Mesenchymal stem cell (in vitro differentiated cells and primary cell): Measurements from ENCODE around the gene AFF2.

ENCODE experiments used
- DNase-seq: peaks from one replicate; pipeline ENCODE4 v3.0.0-alpha.2; 2013
- H2AFZ ChIP-seq: one replicate; pipeline ENCODE4 v1.6.1; 2013; ENCODE audit warnings: low read depth, mild to moderate bottlenecking, control low read depth, inconsistent platforms, low read length, moderate library complexity
- H2AK5ac ChIP-seq: 2 replicates; pipeline ENCODE4 v1.6.1; 2013; ENCODE audit warnings: low read length, moderate library complexity, mild to moderate bottlenecking, inconsistent platforms; ENCODE audit not compliant: severe bottlenecking
- H2BK120ac ChIP-seq: one replicate; pipeline ENCODE4 v1.6.1; 2013; ENCODE audit warnings: low read depth, mild to moderate bottlenecking, inconsistent platforms, low read length, moderate library complexity
- H2BK12ac ChIP-seq, 2 experiments: one replicate each; pipeline ENCODE4 v1.6.1; 2013; ENCODE audit warnings: inconsistent platforms in 2 of 2, low read length in 2 of 2, mild to moderate bottlenecking in 2 of 2, moderate library complexity in 2 of 2, control low read depth in 1 of 2
- H2BK15ac ChIP-seq: one replicate; pipeline ENCODE4 v1.6.1; 2013; ENCODE audit warnings: mild to moderate bottlenecking, low read depth, inconsistent platforms; ENCODE audit not compliant: poor library complexity, severe bottlenecking
- H2BK5ac ChIP-seq: 2 replicates; pipeline ENCODE4 v1.6.1; 2013; ENCODE audit warnings: low read depth, mild to moderate bottlenecking, low read length, control low read depth, inconsistent platforms; ENCODE audit not compliant: poor library complexity, severe bottlenecking
- H3K14ac ChIP-seq, 2 experiments: one replicate each; pipeline ENCODE4 v1.6.1; 2013; ENCODE audit warnings: inconsistent platforms in 2 of 2, low read length in 2 of 2, control low read depth in 1 of 2, mild to moderate bottlenecking in 1 of 2, moderate library complexity in 1 of 2
- H3K18ac ChIP-seq, 2 experiments: one replicate each; pipeline ENCODE4 v1.6.1; 2013; ENCODE audit warnings: inconsistent platforms in 2 of 2, low read length in 2 of 2, control low read depth in 1 of 2, low read depth in 1 of 2, mild to moderate bottlenecking in 1 of 2
- H3K23ac ChIP-seq, 2 experiments: one replicate each; pipeline ENCODE4 v1.6.1; 2013; ENCODE audit warnings: inconsistent platforms in 2 of 2, low read length in 2 of 2, mild to moderate bottlenecking in 2 of 2, moderate library complexity in 2 of 2, control low read depth in 1 of 2
- H3K27ac ChIP-seq: 2 replicates; pipeline ENCODE4 v1.5.1; 2013; ENCODE audit warnings: mild to moderate bottlenecking, moderate library complexity, low read length, control low read depth, inconsistent platforms; ENCODE audit not compliant: poor library complexity, severe bottlenecking
- H3K27me3 ChIP-seq, 2 experiments: 2 replicates each; pipeline versions ENCODE4 v1.6.1 to v1.7.0; 2013; ENCODE audit warnings: low read length in 2 of 2, mild to moderate bottlenecking in 2 of 2, moderate library complexity in 2 of 2, control low read depth in 1 of 2, inconsistent platforms in 1 of 2; ENCODE audit not compliant: control insufficient read depth in 1 of 2, insufficient read depth in 1 of 2
- H3K36me3 ChIP-seq, 2 experiments: 2 replicates each; pipeline versions ENCODE4 v1.6.1 to v1.7.0; 2013; ENCODE audit warnings: low read length in 2 of 2, control low read depth in 1 of 2, inconsistent platforms in 1 of 2, low read depth in 1 of 2, mild to moderate bottlenecking in 1 of 2; ENCODE audit not compliant: insufficient read depth in 2 of 2, control insufficient read depth in 1 of 2
- H3K4ac ChIP-seq, 2 experiments: one replicate each; pipeline ENCODE4 v1.6.1; 2013; ENCODE audit warnings: inconsistent platforms in 2 of 2, low read length in 2 of 2, mild to moderate bottlenecking in 2 of 2, moderate library complexity in 2 of 2, control low read depth in 1 of 2, low read depth in 1 of 2
- H3K4me1 ChIP-seq: 2 replicates; pipeline ENCODE4 v1.6.1; 2013; ENCODE audit warnings: low read depth, low read length, control low read depth; ENCODE audit not compliant: control insufficient read depth, insufficient read depth
- H3K4me2 ChIP-seq: 2 replicates; pipeline ENCODE4 v1.6.1; 2013; ENCODE audit warnings: low read length, mild to moderate bottlenecking, inconsistent platforms; ENCODE audit not compliant: poor library complexity, severe bottlenecking
- H3K4me3 ChIP-seq, 2 experiments: 2 replicates each; pipeline versions ENCODE4 v1.5.1 to v1.7.0; 2013; ENCODE audit warnings: low read length in 2 of 2, mild to moderate bottlenecking in 2 of 2, control low read depth in 1 of 2, low read depth in 1 of 2; ENCODE audit not compliant: insufficient read depth in 1 of 2
- H3K79me1 ChIP-seq: replicated peaks from 2 replicates; pipeline ENCODE4 v1.6.1; 2013; ENCODE audit warnings: mild to moderate bottlenecking, control low read depth, low read length, inconsistent platforms; ENCODE audit not compliant: poor library complexity, severe bottlenecking
- H3K9ac ChIP-seq: 2 replicates; pipeline ENCODE4 v1.7.0; 2013; ENCODE audit warnings: mild to moderate bottlenecking, low read length, moderate library complexity
- H3K9me3 ChIP-seq: 2 replicates; pipeline ENCODE4 v1.7.0; 2013; ENCODE audit warnings: mild to moderate bottlenecking, low read length; ENCODE audit not compliant: control insufficient read depth
- H4K8ac ChIP-seq: one replicate; pipeline ENCODE4 v1.6.1; 2013; ENCODE audit warnings: inconsistent platforms, mild to moderate bottlenecking, low read length, moderate library complexity
- H4K91ac ChIP-seq: one replicate; pipeline ENCODE4 v1.6.1; 2013; ENCODE audit warnings: mild to moderate bottlenecking, low read length, inconsistent platforms
- WGBS: methylation state at CpG from one replicate; pipeline ENCODE4 v1.1.7; 2013; ENCODE audit warnings: mixed read lengths; 5-methylcytosine and 5-hydroxymethylcytosine counted together

Gene AFF2

GRCh38 chrX:148672517-148672916, 172.1 kb downstream of the AFF2 start:
- H3K23ac ChIP-seq = no peak overlapping the region
- H3K4me1 ChIP-seq = no peaks in the 10 kb centered on the region
- no peaks in the 10 kb centered on the region for H3K36me3 ChIP-seq
- no peaks in the 10 kb centered on the region for H3K27me3 ChIP-seq
- H2BK15ac ChIP-seq = no peak overlapping the region
- no peak overlapping the region for H2BK5ac ChIP-seq
- no peak overlapping the region for H3K4me3 ChIP-seq
- no peak overlapping the region for H3K14ac ChIP-seq
- no peak overlapping the region for H3K27ac ChIP-seq
- H4K91ac ChIP-seq = no peak overlapping the region
- H2BK120ac ChIP-seq = no peak overlapping the region
- H3K9ac ChIP-seq = no peak overlapping the region
- no peak for DNase-seq
- H3K9me3 ChIP-seq = peaks cover 32% of the 10 kb centered on the region
- H3K18ac ChIP-seq = no peak overlapping the region
- no peak overlapping the region for H2AK5ac ChIP-seq
- no peaks in the 10 kb centered on the region for H3K79me1 ChIP-seq
- H3K4ac ChIP-seq = no peak overlapping the region
- H3K4me2 ChIP-seq = no peak overlapping the region
- no CpG with 5 or more reads among the region's 2 CpGs for WGBS
- H4K8ac ChIP-seq = no peak overlapping the region
- H2BK12ac ChIP-seq = no peak overlapping the region
- no peak overlapping the region for H2AFZ ChIP-seq

- Histone ChIP-seq H3K27me3 (no peaks in the 10 kb centered on the region), H3K79me1 (no peaks in the 10 kb centered on the region), H3K36me3 (no peaks in the 10 kb centered on the region), H3K23ac (no peak overlapping the region), H2BK120ac (no peak overlapping the region), H3K4me1 (no peaks in the 10 kb centered on the region), H3K4me3 (no peak overlapping the region), H3K4me2 (no peak overlapping the region), H2BK15ac (no peak overlapping the region), H2AFZ (no peak overlapping the region), H2BK12ac (no peak overlapping the region), H4K8ac (no peak overlapping the region), H4K91ac (no peak overlapping the region), H3K18ac (no peak overlapping the region), H2AK5ac (no peak overlapping the region), H3K14ac (no peak overlapping the region), H3K4ac (no peak overlapping the region), H3K27ac (no peak overlapping the region), H3K9me3 (no peaks in the 10 kb centered on the region), H2BK5ac (no peak overlapping the region), H3K9ac (no peak overlapping the region)
- DNase-seq = no peak
- 100% methylated on average over 1 of the region's 1 CpG for WGBS
These were observed 181.2 kb downstream of the AFF2 start for GRCh38 chrX:148681605-148682004.

DNA sequence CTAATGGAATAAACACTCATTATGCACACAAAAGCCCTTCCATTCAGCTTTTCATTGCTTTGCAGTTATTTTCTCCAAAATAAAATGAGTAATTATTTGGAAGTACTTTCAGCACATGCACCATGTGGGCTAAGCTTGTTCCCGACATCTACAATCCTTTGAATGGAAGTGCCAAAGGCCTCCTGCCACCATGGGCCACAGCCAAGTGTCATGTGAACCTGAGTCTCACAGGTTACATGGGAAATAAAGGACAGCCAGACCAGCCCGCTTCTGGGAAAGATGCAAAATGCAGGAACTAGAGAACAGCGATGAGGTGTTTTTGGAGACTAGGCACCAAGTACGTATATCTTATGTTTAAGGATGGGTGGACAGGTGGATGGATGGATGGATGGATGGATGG, 181.8 kb downstream of the AFF2 start:
- Histone ChIP-seq H3K14ac (no peak overlapping the region), H3K9me3 (no peaks in the 10 kb centered on the region), H3K9ac (no peak overlapping the region), H3K27ac (no peak overlapping the region), H3K27me3 (no peaks in the 10 kb centered on the region), H3K4me3 (no peak overlapping the region), H2BK15ac (no peak overlapping the region), H4K91ac (no peak overlapping the region), H3K4ac (no peak overlapping the region), H2AK5ac (no peak overlapping the region), H3K4me1 (no peaks in the 10 kb centered on the region), H2BK120ac (no peak overlapping the region), H2BK12ac (no peak overlapping the region), H3K36me3 (no peaks in the 10 kb centered on the region), H3K79me1 (no peaks in the 10 kb centered on the region), H2BK5ac (no peak overlapping the region), H2AFZ (no peak overlapping the region), H4K8ac (no peak overlapping the region), H3K18ac (no peak overlapping the region), H3K23ac (no peak overlapping the region), H3K4me2 (no peak overlapping the region)
- DNase-seq = no peak
- 92% methylated on average over 4 of the region's 4 CpGs for WGBS

GRCh38 chrX:148691456-148691855, 191.0 kb downstream of the AFF2 start:
- Histone ChIP-seq H3K27ac (no peak overlapping the region), H4K91ac (no peak overlapping the region), H2BK15ac (no peak overlapping the region), H3K14ac (no peak overlapping the region), H2BK120ac (no peak overlapping the region), H3K4me3 (no peak overlapping the region), H3K9ac (no peak overlapping the region), H3K4me1 (no peaks in the 10 kb centered on the region), H3K79me1 (no peaks in the 10 kb centered on the region), H2BK12ac (no peak overlapping the region), H3K4me2 (no peak overlapping the region), H2AK5ac (no peak overlapping the region), H3K23ac (no peak overlapping the region), H4K8ac (no peak overlapping the region), H3K4ac (no peak overlapping the region), H3K9me3 (peaks cover 3% of the 10 kb centered on the region), H3K36me3 (no peaks in the 10 kb centered on the region), H2BK5ac (no peak overlapping the region), H3K18ac (no peak overlapping the region), H2AFZ (no peak overlapping the region), H3K27me3 (no peaks in the 10 kb centered on the region)
- WGBS = 79% methylated on average over 2 of the region's 2 CpGs
- DNase-seq = no peak
